Activated CD8-positive, alpha-beta memory T cell treated with anti-CD3 and anti-CD28 coated beads for 4 hours (primary cell): ENCODE results near the gene AGXT.

Source experiments
- DNase-seq, 2 donors: peaks; one replicate each; pipeline ENCODE4 v3.0.0-alpha.2; 2020; ENCODE audit warnings: low read depth in 2 of 2

The AGXT gene

GRCh38 chr2:240868286-240869108 is at the start of gene AGXT:
Gene AGXT, plus strand, starts transcription at chr2:240868824. Its CDS starts 42 bp downstream, at chr2:240868866.
- no peak for DNase-seq

- DNase-seq = no peak
These were observed 49.3 kb upstream of the AGXT start for GRCh38 chr2:240819126-240819857.

GRCh38 chr2:240819858-240820606 is 48.6 kb upstream of the AGXT start, which contains the start of gene KIF1A:
Gene KIF1A, minus strand, starts transcription at chr2:240820219. Its CDS starts 22,467 bp downstream, at chr2:240797752.
- no peak for DNase-seq

GRCh38 chr2:240820607-240821428 is 47.8 kb upstream of the AGXT start:
- no peak for DNase-seq

GRCh38 chr2:240821429-240821778 is 47.2 kb upstream of the AGXT start:
- DNase-seq = no peak

- no peak for DNase-seq
These were observed 46.3 kb upstream of the AGXT start for GRCh38 chr2:240822280-240822847.

GRCh38 chr2:240823449-240824336 is 44.9 kb upstream of the AGXT start:
- no peak for DNase-seq

- no peak for DNase-seq
These were observed 43.1 kb upstream of the AGXT start for GRCh38 chr2:240825476-240825875.

- DNase-seq = no peak
These were observed 36.9 kb upstream of the AGXT start for GRCh38 chr2:240831594-240832204.

GRCh38 chr2:240832205-240832727 is 36.4 kb upstream of the AGXT start:
- peak; percentile 92 to 95 for DNase-seq

GRCh38 chr2:240832921-240833494 is 35.6 kb upstream of the AGXT start:
- DNase-seq = no peak

GRCh38 chr2:240833724-240834285 is 34.8 kb upstream of the AGXT start:
- DNase-seq = no peak

- DNase-seq = no peak
These were observed 34.1 kb upstream of the AGXT start for GRCh38 chr2:240834377-240834975.

GRCh38 chr2:240835528-240835927 is 33.1 kb upstream of the AGXT start:
- DNase-seq = no peak

GRCh38 chr2:240836781-240837467 is 31.7 kb upstream of the AGXT start:
- DNase-seq = no peak

GRCh38 chr2:240837621-240838020 is 31.0 kb upstream of the AGXT start:
- no peak for DNase-seq
